ENCODE results near the gene XAGE1B.

- TF ChIP-seq, protein P1, sequence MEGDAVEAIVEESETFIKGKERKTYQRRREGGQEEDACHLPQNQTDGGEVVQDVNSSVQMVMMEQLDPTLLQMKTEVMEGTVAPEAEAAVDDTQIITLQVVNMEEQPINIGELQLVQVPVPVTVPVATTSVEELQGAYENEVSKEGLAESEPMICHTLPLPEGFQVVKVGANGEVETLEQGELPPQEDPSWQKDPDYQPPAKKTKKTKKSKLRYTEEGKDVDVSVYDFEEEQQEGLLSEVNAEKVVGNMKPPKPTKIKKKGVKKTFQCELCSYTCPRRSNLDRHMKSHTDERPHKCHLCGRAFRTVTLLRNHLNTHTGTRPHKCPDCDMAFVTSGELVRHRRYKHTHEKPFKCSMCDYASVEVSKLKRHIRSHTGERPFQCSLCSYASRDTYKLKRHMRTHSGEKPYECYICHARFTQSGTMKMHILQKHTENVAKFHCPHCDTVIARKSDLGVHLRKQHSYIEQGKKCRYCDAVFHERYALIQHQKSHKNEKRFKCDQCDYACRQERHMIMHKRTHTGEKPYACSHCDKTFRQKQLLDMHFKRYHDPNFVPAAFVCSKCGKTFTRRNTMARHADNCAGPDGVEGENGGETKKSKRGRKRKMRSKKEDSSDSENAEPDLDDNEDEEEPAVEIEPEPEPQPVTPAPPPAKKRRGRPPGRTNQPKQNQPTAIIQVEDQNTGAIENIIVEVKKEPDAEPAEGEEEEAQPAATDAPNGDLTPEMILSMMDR (IDR thresholded peaks at IDR 0.05): no peak
- no peak for TF ChIP-seq POLR2A (IDR thresholded peaks at IDR 0.05)
These were observed 9.5 kb downstream of the XAGE1B start for GRCh38 chrX:52507331-52507730.
